Body of pancreas (tissue), 4 donors: ENCODE measurements around the gene SETDB1. TPM values are rescaled to one million over a fixed set of nuclear protein-coding genes. Genes with fewer than 3 reads are reported as not detected.

Experiments
- ATAC-seq: fragments of 150-250 bp; one replicate; pipeline ENCODE4 v1.9.1; 2016
- DNase-seq, 4 donors: peaks; one replicate each; pipeline ENCODE4 v3.0.0-alpha.2; 2019
- H3K27ac ChIP-seq, 4 donors: fragments of 200-600 bp; sonication (generic); 1 replicate in 3 of 4; 2 replicates in 1 of 4; pipeline versions ENCODE4 v1.5.1 to v1.6.1; 2016 to 2019; ENCODE audit warnings: mild to moderate bottlenecking in 1 of 4, mixed read lengths in 1 of 4, moderate library complexity in 1 of 4
- H3K27me3 ChIP-seq, 2 donors: fragments of 200-600 bp; sonication (generic); one replicate each; pipeline ENCODE4 v1.6.0; 2016; ENCODE audit warnings: mild to moderate bottlenecking in 1 of 2
- H3K36me3 ChIP-seq, 2 donors: fragments of 200-600 bp; sonication (generic); replicated peaks in 1 of 2; 2 replicates each; pipeline ENCODE4 v1.5.1; 2016; ENCODE audit warnings: low read depth in 2 of 2; ENCODE audit not compliant: insufficient read depth in 1 of 2
- H3K4me1 ChIP-seq: fragments of 200-600 bp; sonication (generic); one replicate; pipeline ENCODE4 v1.6.0; 2016
- H3K4me3 ChIP-seq, 2 donors: fragments of 200-600 bp; sonication (generic); 1 replicate in 1 of 2; 2 replicates in 1 of 2; pipeline ENCODE4 v1.5.1; 2016 to 2019
- H3K9me3 ChIP-seq, 3 donors: fragments of 200-600 bp; sonication (generic); 1 replicate in 2 of 3; 2 replicates in 1 of 3; pipeline ENCODE4 v1.5.1; 2016
- POLR2A ChIP-seq, 3 donors: fragments of 450-650 bp; IDR thresholded peaks; one replicate each; pipeline ENCODE4 v1.6.1; 2016; ENCODE audit warnings: antibody characterized with exemption in 3 of 3, mild to moderate bottlenecking in 2 of 3
- WGBS, 2 donors: methylation state at CpG; one replicate each; pipeline ENCODE4 v1.1.5; 2017; 5-methylcytosine and 5-hydroxymethylcytosine counted together
- intact Hi-C: fragments of 100-400 bp; cut with DNase I; formaldehyde crosslinking; loops from one replicate; pipeline ENCODE4 v1.15.1; 2023
- total RNA-seq, 2 donors: library from RNA; depleted of rRNA; stranded (reverse); fragments of >200 nt; gene quantifications; one replicate each; pipeline ENCODE4 v1.1.0, GENCODE V29; 2016
- TF ChIP-seq, protein P1 (sequence below), 7 experiments: fragments of 450-650 bp in 4 of 7; fragments of 200-600 bp in 3 of 7; sonication (generic) in 3 of 7; IDR thresholded peaks; one replicate each; pipeline ENCODE4 v1.5.1; 2016 to 2019; ENCODE audit warnings: antibody characterized with exemption in 7 of 7

SETDB1 gene
- total RNA-seq, 2 donors from 2014 or later: 26.5 to 45.2 TPM

DNA sequence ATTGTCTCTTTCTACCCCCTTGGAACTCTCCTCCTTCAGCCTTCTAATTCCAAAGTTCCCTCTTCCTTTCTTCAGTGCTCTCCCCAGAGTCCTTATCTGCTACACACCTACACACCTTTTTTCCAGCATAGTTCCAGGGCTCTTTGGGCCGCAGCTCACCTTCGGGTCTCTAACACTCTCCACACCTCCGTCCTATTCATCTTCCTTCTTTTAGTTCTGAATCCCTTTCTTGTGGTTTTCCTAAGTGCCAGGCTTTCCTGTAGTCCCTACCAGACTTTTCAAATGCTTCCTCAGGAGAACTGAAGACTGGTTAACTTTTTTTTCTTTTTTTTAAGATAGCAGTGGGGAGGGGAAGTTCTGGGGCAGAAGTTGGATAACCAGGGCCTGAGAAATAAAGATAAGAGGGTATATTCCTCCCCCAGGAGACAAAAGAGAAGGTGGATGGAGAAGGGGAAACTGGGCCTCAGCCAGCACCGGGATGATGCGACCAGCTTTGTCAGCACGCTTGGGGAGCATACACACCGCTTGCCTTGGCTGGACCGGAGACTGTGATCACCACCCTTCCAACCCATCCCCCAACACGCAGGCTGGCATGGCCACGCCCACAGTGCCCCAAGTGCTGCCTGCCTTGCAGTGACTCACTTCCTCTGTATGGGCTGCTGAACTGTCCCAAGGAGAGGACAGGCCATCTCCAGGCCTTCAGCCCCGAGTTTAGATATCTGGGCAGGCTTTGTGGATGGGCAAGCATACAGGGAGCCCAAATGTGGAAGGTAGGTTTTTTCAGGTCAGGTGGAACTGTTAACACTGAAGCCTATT, 50.9 kb downstream of the SETDB1 start:
- intact Hi-C loops: no loop called here
- H3K9me3 ChIP-seq: no peaks in the 10 kb centered on the region
- peak; percentile 63 to 89 (median 80) for DNase-seq
- ATAC-seq: no peak
- peak overlapping the region; percentile 49 to 75 (median 64) for H3K27ac ChIP-seq
- TF ChIP-seq, protein P1, sequence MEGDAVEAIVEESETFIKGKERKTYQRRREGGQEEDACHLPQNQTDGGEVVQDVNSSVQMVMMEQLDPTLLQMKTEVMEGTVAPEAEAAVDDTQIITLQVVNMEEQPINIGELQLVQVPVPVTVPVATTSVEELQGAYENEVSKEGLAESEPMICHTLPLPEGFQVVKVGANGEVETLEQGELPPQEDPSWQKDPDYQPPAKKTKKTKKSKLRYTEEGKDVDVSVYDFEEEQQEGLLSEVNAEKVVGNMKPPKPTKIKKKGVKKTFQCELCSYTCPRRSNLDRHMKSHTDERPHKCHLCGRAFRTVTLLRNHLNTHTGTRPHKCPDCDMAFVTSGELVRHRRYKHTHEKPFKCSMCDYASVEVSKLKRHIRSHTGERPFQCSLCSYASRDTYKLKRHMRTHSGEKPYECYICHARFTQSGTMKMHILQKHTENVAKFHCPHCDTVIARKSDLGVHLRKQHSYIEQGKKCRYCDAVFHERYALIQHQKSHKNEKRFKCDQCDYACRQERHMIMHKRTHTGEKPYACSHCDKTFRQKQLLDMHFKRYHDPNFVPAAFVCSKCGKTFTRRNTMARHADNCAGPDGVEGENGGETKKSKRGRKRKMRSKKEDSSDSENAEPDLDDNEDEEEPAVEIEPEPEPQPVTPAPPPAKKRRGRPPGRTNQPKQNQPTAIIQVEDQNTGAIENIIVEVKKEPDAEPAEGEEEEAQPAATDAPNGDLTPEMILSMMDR (IDR thresholded peaks at IDR 0.05): no peak
- peak in 2 of 3 donors; percentile 37 to 43 for TF ChIP-seq POLR2A (IDR thresholded peaks at IDR 0.05)
- H3K27me3 ChIP-seq: no peaks in the 10 kb centered on the region
- peaks cover 55% of the 10 kb centered on the region for H3K4me1 ChIP-seq
- 46 to 60% methylated on average over 10 to 11 of the region's 11 CpGs for WGBS, 2 donors
- no peak overlapping the region for H3K4me3 ChIP-seq
- H3K36me3 ChIP-seq: no peaks in the 10 kb centered on the region

DNA sequence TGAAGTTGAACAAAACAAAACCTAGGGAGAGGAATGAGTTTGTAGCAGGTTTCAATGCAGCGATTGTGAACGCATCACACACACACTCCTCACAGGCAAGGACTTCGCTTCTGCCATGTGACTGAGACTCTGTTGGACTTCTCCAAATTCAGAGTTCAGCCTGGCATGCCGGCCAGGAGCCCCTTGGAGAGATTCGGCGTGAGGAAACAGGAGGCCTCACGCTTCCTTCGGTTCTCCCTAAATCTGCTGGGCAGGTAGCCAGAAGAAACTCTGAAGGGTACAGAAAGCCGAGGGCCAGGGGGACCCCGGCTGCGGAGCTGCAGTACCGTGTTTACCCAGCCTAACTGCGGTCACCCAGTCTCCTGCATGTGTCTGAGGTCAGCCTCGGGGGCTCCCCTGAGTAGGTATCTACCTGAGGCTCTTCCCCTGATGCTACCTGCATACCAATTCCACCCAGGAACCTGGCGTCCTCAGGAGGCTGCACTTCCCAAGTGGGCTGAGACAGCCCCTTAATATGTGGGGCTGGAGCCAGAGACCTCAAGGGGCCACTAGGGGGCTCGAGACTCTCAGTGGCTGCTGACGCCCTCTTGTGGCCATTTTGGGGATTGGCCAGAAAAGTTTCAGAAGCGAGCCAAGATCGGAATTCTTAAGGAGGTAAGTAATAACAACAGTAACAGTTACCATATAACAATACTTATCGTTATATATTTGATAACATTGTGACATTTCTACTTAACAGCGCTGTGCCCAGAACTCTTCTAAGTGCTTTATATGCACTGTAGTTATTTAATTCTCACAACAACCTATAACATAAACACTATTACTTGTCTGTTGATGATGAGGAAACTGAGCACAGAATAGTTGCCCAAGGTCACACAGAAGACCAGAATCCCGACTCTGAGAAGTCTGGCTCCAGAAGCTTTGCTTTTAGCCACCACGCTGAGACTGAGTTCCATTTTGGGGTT, 53.2 kb downstream of the SETDB1 start:
- no peak overlapping the region for H3K4me3 ChIP-seq
- H3K4me1 ChIP-seq: peaks cover 52% of the 10 kb centered on the region
- ATAC-seq (peak; percentile 34), DNase-seq (peak; percentile 90 to 95 (median 92))
- H3K27ac ChIP-seq: peak overlapping the region; percentile 36 to 82 (median 82)
- TF ChIP-seq, protein P1 (IDR thresholded peaks at IDR 0.05): peak; percentile 97 to 100 (median 100)
- TF ChIP-seq POLR2A (IDR thresholded peaks at IDR 0.05): peak in 1 of 3 donors; percentile 9
- no peaks in the 10 kb centered on the region for H3K27me3 ChIP-seq
- H3K9me3 ChIP-seq: no peaks in the 10 kb centered on the region
- no peaks in the 10 kb centered on the region for H3K36me3 ChIP-seq
- WGBS, 2 donors: 7 to 12% methylated on average over 14 to 23 of the region's 23 CpGs
- intact Hi-C loops: no loop called here

DNA sequence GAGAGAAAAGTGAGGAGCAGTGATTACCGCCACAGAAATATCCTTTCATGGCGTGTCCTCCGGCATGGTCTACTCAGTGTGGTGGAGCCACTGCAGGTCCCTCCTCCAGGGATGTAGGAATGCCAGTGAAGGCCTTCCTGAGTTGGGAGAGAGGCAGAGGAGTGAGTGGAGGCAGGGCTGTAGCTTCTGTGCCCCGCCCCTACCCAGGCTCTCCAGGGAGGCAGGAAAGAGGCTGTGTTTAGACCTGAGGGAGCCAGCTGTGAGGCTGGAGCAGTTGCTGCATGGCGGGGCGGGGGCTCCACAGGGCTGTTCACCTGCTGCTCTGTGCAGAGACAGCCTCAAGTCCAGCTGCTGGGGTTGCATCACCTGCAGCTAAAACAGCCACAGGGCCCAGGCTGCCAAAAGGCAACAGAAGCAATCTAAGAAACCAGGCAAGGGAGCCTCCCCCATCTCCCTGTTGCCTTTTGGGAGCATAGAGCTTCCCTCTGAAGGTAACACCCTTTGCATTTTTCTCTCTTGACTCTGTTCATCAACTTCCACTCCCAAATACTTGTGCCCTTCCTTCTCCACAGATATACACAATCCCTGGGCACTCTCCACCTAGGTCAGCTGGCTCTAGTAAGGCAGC, 55.1 kb downstream of the SETDB1 start:
- TF ChIP-seq POLR2A (IDR thresholded peaks at IDR 0.05): peak in 2 of 3 donors; percentile 68 to 70
- TF ChIP-seq, protein P1 (IDR thresholded peaks at IDR 0.05): no peak
- Histone ChIP-seq H3K36me3 (no peaks in the 10 kb centered on the region), H3K27ac (peak overlapping the region; percentile 72 to 82 (median 82)), H3K27me3 (no peaks in the 10 kb centered on the region), H3K4me1 (peaks cover 58% of the 10 kb centered on the region), H3K9me3 (no peaks in the 10 kb centered on the region), H3K4me3 (no peak overlapping the region)
- 43 to 58% methylated on average over 4 to 6 of the region's 6 CpGs for WGBS, 2 donors
- DNase-seq: peak; percentile 55 to 72 (median 64)
- ATAC-seq: peak; percentile 51
- intact Hi-C loops: no loop called here

DNA sequence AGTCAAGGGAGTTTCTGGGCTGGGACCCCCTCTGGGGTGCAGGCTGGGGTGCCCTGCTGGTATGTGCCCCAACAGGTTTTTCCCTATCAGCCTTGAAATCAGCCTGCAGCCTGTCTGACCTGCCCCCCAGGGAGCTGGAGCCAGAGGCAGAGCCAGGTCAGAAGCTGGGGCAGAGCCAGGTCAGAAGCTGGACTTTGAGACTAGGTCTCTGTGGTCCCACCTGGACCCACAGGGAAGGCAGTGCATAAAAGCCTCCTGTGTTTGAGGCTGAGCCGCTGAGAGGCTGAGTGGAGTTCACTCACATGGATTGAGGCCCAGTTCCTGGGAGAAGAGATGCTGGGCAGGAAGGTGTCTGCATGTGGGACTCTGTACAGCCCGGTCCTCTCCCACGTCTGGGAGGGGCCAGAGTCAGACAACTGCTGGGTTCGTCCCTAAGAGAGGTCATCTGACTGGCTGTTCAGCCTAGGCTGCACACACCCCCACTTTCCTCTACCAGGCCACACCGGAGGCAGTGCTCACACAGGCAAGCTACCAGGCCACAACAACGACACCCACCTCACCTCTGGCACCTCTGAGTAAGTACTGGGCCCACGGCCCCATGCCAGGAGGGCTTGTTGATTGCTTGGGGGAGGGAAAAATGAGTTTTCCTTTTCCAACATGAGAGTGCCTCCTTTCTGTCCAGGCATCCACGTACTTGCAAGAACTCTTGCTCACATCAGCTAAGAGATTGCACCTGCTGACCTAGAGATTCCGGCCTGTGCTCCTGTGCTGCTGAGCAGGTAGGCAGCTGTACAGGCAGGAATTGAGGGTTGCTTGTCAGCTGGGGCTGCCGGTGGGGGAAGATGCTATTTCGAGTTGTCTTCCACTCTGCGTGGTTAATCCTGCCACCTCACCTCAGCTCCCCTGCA, 55.9 kb downstream of the SETDB1 start, which contains the start of gene ANXA9:
Gene ANXA9, plus strand, starts transcription at position 488 of the 908 bp plus-strand sequence. CDS start 814 bp downstream, outside the sequence.
- intact Hi-C loops: no loop called here
- H3K4me1 ChIP-seq: peaks cover 58% of the 10 kb centered on the region
- peak; percentile 75 for ATAC-seq
- no peaks in the 10 kb centered on the region for H3K9me3 ChIP-seq
- no peak within 1 kb of the TSS for H3K4me3 ChIP-seq
- peak within 1 kb of the TSS; percentile 72 to 82 (median 82) for H3K27ac ChIP-seq
- H3K36me3 ChIP-seq: no peaks in the 10 kb centered on the region
- peak in 2 of 3 donors; percentile 57 to 60 for TF ChIP-seq POLR2A (IDR thresholded peaks at IDR 0.05)
- TF ChIP-seq, protein P1 (IDR thresholded peaks at IDR 0.05): no peak
- no peaks in the 10 kb centered on the region for H3K27me3 ChIP-seq
- DNase-seq: peak; percentile 73 to 87 (median 84)
- 0 to 49% methylated on average over 1 to 12 of the region's 12 CpGs for WGBS, 2 donors
